ENCODE results near the gene POLR2H. TPM values are rescaled to one million over a fixed set of nuclear protein-coding genes. Genes with fewer than 3 reads are reported as not detected.

Gene POLR2H
- total RNA-seq, 1 donor from 2014 or later: 97.7 TPM

DNA sequence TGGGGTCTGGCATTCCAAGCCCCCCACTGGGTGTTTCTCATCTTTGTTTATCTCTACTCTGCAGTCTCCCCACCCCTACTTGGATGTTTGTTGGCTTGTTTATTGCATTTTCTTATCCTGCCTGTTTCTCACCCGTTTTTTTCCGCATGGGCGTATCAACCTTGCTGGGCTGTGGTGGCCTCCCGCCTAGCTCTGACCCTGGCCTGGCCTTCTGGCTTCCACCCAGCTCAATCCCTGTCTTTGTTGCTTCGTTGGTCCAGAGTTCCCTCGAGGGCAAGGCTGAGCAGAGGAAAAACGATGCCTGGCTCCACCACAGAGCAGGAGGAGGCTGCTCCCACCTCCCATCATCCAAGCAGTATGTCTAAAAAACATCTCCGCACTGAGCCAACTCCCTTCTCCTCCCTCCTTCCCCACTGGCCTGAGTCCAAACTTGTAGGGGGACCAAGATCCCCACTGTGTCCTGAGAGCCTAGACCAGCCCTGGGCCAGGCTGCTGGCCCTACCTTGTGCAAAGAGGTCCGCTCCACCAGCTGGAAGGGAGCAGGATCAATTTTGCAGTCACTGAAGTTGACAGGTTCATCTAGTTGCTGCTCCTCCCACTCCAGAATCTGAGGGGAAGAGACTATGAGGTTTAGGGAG is 9.9 kb upstream of the POLR2H start:
- no peak for DNase-seq (ENCODE audit: extremely low read depth, low read depth, low spot score)

DNA sequence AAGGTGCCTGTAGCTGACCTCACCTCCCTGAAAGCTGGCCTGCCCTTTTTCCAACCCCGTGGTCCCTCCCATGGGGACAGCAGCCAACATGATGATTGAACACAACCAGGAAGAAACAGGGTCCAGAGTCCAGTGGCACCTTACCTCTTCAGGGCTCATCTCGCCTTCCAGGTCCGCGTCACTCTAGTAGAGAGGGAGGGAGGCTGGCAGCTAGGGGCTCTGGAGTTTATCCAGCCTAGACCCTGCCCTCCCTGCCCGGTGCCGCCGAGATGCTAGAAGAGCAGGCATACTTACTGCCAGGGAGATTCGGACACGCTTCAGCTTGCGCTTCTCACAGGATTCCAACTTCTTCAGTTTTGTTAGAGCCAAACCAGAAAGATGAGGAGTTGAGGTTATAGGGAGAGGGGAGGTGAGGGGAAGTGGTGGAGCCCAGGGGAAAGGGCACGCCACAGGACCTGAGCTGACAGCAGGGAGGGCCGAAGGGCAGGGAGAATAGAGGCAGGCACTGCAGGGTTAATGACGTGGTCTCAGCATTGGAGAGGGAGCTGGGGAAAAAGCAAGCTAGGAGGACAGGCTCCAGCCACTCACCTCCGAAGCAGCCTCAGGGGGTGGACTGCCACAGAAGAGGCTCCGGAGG is 9.2 kb upstream of the POLR2H start:
- DNase-seq (ENCODE audit: extremely low read depth, low read depth, low spot score): no peak

DNA sequence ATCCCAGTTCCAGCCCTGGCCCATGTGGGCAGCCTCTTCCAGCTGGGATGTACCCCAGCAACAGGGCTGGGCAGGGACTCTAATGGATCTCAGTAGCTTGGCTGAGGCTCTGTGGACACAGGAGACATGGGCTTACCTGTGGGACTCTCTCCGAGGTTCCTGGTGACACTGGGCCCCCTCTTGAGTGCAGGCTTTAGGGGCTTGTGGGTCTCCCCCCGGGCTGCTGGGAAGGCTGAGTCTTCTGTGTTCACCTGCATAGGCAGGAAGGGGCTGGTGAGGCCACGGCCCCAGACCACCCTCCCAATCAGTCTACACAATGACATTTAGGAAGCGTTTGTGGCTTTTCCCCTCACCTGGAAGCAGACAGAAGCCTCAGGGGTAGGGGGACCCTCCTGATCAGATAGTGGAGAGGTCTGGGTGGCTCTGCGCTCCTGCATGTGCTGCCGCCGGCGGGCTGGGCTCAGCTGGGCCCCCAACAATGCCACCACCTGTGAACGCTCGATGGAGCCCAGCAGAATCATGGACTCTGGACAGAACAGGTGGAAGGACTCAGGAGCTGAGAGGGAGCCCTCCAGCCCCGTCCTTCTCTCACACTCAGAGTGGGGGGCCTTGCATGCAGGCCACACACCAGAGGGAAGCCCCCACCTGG is 8.5 kb upstream of the POLR2H start:
- DNase-seq (ENCODE audit: extremely low read depth, low read depth, low spot score): no peak

DNA sequence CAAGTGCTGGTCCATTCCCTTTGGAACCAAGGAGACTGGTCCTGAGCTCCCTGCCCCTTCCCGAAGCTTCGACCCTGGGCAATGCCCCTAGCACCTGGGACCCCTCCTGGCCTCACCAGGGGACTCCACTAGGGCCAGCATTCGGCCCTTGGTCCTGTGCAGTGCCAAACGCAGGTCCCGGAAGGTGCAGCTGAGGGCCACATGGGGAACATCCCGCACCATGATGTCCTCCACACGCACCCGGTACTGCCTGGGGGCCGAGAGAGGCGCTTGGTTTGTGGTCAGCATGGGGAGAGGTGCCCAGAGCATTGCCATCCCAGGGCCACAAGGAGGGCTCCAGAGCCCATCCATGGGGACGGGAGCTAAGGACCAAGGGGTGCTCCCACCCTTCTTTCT is 8.0 kb upstream of the POLR2H start:
- DNase-seq (ENCODE audit: extremely low read depth, low read depth, low spot score): no peak

DNA sequence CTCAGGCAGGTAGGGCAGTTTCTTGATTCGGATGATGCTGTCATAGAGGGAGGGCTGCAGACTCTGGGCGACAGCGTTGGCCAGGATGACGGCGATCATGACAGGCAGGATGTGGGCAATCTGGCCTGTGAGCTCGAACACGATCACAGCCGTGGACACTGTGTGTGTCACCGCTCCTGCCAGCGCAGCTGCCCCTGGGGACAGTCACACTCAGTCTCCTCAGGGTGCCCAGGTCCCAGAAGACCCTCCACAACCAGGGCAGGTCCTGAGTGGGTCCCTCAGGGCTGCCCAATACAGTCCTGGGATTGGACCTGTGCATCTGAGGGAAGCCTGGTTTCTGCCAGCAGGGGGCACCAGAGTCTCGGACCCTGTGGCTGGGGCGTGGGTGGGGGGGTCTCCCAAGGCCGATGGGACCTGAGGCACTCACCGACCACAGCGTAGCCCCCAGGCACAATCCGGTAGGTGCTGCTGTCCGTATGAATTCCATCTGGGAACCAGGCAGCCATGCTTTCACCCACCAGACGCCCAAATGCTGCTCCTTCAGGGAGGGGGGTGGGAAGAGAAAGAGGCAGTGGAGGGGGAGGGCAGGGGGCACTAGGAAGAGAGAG is 7.3 kb upstream of the POLR2H start:
- no peak for DNase-seq (ENCODE audit: extremely low read depth, low read depth, low spot score)

DNA sequence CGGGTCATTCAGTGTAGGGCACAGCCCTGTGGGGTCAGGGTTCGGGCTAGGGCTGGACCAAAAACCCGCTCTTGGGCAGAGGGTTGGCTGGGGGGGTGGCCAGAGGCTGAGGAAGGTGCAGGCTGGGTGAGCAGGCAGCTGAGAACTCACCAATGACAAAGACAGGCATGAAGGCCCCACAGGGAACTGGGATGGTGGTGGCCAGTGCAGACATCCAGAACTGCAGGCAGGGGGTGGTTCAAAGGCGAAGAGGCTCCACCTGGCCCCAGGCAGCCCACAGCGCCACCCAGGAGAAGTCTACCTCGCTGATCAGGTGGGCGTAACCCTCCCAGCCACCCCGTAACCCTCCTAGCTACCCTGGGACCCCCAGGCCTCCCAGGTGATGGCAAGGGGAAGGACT is 6.8 kb upstream of the POLR2H start:
- DNase-seq (ENCODE audit: extremely low read depth, low read depth, low spot score): no peak

DNA sequence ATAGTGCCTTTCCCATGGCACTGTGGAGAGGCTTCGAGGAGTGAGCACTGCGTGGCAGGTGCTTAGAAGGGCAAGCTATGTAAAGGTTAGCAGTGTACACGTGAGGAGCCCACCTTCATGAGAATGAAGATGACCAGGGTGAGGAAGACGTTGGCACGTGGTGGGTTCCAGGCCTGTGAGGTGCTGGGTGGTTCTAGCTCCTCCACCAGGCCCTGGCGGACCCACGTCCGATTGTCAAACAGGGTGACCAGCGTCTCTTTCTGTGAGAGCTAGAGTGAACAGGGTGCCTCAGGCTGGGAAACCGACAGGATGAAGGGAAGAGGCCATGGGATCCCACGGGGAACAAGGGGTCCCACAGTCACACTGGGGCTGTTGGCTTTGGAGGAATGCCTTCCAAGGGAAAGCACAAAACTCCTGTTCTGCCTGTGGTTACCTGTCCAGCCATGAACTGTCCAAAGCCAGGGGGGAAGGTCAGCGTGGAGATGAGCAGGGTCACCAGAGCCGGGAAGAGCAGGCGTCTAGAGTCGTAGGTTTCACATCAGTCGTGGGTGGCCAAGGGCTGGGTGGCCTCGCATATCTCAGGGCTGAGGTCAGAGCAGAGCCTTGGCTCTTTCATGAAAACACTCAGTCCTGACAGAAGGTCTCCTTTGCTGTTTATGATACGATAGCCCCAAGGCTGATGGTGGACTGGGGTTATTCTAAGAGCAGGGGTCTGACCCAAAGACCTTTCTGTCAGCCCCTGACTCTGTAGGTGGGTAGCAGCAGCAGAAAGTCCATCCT is 6.1 kb upstream of the POLR2H start:
- no peak for DNase-seq (ENCODE audit: extremely low read depth, low read depth, low spot score)

DNA sequence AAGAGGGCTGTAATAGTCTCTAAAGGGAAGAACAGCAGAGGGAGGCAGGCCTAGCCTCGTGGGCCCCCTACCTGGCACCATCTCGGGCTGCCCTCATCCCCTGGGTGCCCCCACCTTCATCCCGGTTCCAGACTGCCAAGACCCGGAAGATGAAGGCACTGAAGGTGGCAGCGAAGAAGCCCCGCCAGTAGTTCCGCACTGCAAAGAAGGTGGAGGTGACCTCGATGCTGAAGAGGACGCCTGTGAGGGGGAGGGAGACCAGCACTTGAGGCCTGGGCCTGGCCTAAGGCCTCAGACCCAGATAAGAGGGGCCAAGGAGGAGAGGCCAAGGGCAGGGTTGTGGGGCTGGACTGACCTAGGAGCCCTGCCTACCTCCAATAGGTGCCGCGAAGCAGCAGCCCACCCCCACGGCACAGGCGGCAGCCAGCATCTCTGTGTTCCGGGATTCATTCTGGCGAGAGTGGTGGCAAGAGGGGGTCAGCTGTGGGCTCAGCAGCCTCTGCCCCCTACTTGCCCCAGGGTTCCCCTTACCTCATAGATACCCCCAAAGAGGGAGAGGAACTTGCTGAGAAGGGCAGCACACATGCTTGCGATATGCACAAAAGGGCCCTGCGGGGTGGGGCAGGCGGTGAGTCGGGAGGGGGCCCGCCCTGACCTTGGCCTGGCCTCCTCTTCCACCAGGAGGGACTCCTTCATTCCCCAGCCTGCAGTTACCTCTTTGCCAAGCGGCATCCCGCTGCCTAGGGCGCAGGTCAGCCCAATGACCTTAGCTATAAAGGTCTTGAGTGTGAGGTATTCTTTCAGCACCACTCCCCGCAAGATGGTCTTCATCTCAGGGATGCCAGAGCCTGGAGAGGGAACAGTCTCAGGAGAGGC is 4.0 kb upstream of the POLR2H start:
- no peak for DNase-seq (ENCODE audit: extremely low read depth, low read depth, low spot score)

DNA sequence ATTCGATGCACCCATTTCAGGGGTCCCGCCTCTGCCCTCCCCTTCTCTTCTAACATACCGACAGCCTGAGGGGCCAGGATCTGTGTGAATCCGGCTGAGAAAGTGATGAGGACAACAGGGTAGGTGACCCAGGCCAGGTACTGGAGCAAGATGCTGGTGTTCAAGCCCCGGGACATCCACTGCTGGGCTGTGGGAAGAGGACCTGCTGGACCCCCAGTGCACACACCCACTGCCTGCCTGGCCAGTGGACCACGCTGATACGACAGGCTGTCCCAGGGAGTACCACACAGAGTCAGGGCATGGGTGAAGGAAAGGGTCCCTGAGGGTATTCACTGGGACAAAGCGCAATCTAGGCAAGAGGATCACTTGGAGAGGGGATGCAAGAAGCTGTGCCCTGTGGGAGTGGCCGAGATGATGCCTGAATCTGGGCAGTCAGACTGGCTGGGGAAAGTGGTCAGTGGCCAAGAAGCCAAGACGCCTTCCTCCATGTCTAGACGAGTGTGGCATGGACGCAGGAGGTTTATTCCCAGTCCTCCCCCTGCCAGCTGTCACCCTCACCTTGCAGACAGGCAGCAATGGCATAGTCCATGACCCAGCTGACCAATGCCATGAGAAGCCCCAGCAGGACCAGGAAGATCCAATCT is 3.3 kb upstream of the POLR2H start:
- DNase-seq (ENCODE audit: extremely low read depth, low read depth, low spot score): no peak

DNA sequence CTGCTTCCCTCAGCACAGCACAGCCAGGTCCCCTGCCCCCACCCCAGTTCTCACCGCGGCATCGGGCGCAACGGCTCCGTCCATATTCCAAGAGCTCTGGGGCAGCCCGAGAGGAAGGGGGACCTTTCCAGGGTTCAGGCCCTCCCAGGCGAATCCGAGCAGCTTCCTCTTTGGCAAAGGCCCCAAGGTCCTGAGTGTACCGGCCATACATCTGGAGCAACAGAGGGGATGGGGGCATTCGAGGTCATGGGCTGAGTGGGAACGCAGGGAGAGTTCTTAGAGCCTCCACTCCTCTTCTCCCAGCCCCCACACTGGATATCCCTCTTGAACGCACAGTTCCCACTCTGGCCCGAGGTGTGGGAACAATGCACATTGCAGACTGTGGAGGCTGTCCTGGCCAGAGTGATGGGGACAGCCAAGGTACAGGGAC is 2.6 kb upstream of the POLR2H start:
- DNase-seq (ENCODE audit: extremely low read depth, low read depth, low spot score): no peak

DNA sequence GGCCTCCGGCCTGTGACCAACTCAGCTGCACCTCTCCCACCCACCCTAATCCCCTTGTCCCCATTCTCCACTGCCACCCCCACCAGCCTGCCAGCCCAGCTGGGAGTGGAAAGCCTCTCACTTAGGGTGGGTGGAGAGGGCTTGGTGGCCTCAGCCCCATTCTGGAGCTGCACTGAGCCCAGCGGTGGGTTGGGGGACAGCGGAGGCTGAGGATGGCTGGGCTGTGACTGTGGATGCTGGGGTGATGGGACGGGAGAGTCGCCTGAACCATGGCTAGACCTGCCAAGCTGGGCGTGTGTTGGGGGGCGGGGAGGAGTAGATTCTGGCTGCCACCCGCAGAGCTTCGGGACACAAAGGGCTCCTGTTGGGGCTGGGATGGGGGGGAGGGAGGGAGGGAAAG is 1.9 kb upstream of the POLR2H start:
- DNase-seq (ENCODE audit: extremely low read depth, low read depth, low spot score): no peak

DNA sequence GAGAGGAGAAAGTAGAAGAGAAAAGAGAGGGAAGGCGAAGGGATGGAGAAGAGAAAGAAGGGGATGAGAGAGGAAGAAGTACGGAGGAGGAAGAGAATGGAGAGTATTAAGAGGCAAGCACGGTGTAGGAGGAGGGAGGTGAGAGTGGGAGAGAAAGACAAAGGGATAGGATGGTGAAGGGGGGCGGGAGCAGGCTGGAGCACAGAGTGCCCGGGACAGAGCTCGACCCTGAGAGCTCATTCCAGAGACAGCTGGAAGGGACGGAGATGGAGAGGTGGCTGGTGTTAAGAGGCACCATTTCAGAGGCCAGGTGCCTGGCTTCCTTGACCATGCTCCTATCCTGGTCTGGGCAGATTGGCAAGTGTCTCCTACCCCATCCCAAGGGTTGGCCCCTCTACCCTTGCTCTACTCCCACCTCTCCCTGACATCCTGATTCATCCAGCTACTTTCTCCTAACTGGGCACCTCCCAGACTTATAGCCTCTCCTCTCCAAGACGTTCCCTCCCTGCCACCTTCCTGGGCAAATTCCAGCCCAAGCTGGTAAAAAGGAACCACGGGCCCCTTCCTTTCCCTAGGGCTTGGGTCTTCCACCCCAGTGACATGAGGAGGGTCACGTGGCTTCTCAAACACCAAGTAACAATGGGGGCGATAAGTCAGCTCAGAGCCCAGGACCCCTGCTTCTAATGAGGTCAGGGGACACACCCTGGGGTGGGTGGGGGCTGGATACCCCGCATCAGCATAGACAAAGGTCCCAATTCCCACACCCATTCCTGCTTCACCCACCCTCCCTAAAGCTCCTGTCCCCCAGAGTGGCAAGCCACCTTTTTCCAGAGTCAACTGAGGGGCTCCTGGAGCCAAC is 1.2 kb upstream of the POLR2H start:
- DNase-seq (ENCODE audit: extremely low read depth, low read depth, low spot score): no peak

DNA sequence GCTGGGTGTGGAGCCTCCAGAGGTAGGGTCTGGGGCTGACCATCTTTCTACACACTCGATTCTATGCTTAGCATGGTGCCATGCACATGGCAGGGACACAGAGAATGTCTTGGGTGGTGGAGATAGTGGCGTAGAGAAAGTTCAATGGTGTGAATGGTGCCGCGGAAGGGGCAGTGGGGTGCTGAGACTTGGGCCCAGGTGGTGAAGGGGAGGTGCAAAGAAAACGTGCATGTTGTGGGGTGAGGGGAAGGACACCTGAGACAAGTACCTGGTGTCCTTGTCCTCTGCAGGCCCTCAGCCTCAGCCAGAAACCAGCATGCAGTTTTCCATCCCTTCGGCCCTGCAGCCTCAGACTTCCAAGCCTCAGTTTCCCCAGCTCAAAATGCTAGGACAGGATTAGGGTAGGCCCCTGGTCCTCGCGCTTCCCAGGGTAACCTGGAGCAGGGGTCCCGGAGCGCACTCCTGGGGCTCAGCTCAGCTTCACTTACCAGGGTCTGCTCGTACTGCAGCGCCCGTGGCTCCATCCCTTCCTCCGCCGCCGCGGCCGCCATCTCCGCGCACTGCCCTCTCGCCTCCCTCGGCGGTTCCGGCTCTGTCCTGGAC is 480 bp upstream of the POLR2H start:
- no peak for DNase-seq (ENCODE audit: extremely low read depth, low read depth, low spot score)

DNA sequence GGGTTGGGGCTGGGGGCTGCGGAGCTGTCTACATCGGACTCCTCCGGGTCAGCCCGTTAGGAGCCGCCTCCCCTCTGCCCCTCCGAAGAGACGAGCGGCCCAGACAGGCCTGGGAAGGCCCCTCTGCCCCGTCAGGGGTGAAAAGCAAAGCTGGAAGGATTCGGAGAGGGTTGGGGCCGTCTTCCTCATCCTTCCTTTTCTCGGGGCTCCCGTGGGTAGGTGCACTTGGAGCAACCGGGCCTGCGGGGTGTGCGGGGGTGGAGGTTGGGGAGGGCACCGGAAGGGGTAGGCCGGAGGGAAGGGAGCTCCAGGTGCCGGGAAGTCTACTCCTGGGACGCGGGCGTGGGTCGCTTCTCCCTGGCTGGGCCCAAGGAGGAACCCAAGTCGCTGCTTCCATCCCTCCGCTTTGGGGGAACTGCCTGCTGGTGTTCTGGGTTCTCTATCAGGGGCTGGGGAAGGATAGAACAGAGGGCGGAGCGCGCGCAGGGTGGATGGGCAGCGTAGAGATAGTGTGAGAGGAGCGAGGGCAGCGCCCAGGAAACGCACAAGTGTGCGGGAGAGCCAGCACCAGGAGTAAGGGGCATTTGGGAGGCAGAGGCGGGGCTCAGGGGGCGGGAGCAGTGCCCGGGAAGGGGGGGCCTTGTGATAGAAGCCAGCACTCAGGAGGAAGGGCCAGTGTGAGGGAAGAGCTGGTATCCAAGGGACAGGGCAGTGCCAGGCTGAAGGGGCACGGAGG is 590 bp downstream of the POLR2H start:
- DNase-seq (ENCODE audit: extremely low read depth, low read depth, low spot score): no peak

DNA sequence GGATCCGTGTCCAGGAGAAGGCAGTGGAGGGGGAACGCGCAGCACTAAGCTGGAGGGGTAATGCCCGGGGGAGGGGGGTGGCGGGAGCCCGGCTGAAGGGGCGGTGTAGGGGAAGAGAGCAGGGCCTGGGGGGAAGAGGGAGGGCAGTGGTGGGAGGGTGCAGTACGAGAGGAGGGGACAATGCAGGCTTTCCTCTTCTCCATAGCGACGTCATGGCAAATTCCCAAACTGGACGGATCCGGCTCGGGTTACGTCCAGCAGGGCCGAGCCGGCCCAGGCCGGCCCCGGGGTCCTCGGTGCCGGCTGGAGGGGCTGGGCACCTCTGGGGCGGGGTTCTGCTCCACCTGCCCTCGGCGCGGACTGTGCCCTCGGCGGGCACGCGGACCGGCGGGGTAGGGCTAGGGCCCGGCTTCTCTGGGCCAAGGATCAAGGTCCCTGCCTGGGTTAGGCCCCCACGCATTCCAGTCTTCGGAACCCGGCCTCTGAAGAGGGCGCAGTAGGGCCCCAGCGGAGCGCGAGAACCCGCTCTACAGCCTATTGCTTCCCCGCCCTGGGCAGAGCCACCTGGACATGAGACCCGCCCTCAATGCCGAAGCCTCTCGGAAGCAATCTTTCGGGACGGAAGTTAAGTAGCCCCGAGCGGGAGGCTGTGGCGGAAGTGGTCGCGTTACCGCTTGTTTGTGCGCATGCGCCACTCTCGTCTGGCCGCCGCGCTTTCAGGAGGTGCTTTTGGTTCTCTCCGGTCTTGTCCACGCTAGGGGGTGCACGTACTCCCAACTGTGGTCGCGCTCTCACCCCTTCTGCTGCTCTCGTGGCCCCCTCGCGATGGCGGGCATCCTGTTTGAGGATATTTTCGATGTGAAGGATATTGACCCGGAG is 1.4 kb downstream of the POLR2H start:
- DNase-seq (ENCODE audit: extremely low read depth, low read depth, low spot score): peak; percentile 81

DNA sequence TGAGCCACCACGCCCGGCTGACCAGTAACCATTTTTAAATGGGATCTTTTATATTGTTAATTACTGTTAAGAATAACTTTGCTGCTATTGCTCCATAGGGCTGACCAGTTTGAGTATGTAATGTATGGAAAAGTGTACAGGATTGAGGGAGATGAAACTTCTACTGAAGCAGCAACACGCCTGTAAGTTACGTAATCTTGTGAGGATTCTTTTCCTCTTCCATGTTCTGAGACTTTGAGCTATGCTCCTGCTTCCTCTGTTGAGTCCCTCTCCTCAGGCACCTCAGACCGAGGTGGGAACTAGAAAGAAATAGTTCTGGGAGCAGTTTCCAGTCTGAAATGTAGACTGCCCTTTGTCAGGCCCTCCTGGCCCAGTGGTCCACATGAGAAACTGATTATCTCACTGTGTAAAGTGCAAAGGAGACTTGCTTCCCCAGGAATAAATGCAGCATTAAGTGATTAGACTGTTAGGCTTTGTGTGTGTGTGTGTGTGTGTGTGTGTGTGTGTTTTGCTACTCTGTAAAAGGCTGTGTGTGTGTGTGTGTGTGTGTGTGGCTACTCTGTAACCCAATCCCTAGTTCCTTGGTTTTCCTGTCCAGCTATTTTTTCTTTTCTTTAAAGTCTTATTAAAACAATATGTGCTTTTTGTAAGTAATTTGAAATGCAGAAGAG is 5.2 kb downstream of the POLR2H start:
- no peak for DNase-seq (ENCODE audit: extremely low read depth, low read depth, low spot score)

All from glomerular endothelial cell (primary cell).